ENCODE measurements around the gene TRAF6. TPM values are rescaled to one million over a fixed set of nuclear protein-coding genes. Genes with fewer than 3 reads are reported as not detected.
"Not testable (repeated sequence)": the region's sequence is repeated elsewhere in the genome, so short reads cannot be mapped to it uniquely, and the experiment has no call there.

Gene TRAF6, protein sequence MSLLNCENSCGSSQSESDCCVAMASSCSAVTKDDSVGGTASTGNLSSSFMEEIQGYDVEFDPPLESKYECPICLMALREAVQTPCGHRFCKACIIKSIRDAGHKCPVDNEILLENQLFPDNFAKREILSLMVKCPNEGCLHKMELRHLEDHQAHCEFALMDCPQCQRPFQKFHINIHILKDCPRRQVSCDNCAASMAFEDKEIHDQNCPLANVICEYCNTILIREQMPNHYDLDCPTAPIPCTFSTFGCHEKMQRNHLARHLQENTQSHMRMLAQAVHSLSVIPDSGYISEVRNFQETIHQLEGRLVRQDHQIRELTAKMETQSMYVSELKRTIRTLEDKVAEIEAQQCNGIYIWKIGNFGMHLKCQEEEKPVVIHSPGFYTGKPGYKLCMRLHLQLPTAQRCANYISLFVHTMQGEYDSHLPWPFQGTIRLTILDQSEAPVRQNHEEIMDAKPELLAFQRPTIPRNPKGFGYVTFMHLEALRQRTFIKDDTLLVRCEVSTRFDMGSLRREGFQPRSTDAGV
- 6.1 and 9.1 TPM in 2 replicates for total RNA-seq

GRCh38 chr11:36509694-36510593 lies at the start of gene TRAF6:
Gene TRAF6 (minus strand): TSS chr11:36510272. CDS start chr11:36501515, 8,757 bp downstream.
- DNase-seq (ENCODE audit: low read depth in 2 of 2) = peak; percentile 88 to 92

GRCh38 chr11:36558571-36559413 lies 48.7 kb upstream of the TRAF6 start:
- no peak for DNase-seq (ENCODE audit: low read depth in 2 of 2)

DNA sequence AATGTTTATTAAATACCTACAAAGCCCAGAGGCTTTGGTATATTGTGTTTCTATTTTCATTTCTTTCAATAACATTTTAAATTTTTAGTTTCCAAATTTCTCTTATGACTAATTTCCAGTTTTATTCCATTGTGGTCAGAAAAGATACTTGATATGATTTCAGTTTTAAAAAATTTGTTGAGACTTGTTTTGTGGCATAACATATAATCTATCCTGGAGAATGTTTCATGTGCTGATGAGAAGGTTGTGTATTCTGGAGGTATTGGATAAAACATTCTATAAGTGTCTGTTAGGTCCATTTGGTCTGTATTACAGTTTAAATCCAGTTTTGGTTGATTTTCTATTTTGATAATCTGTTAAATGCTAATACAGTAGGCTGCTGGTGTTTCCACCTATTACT lies 47.9 kb upstream of the TRAF6 start:
- DNase-seq (ENCODE audit: low read depth in 2 of 2) = no peak

DNA sequence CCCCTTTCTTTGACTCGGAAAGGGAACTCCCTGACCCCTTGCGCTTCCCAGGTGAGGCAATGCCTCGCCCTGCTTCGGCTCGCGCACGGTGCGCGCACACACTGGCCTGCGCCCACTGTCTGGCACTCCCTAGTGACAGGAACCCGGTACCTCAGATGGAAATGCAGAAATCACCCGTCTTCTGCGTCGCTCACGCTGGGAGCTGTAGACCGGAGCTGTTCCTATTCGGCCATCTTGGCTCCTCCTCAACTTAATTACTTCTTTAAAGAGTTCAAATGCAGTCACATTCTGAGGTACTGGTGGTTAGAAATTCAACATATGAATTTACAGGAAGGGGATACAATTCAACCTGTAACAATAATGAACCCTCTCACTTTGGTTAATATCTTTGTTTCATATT lies 47.3 kb upstream of the TRAF6 start:
- DNase-seq (ENCODE audit: low read depth in 2 of 2) = not testable (repeated sequence)

GRCh38 chr11:36550385-36551115 lies 40.5 kb upstream of the TRAF6 start:
- DNase-seq (ENCODE audit: low read depth in 2 of 2) = no peak

DNA sequence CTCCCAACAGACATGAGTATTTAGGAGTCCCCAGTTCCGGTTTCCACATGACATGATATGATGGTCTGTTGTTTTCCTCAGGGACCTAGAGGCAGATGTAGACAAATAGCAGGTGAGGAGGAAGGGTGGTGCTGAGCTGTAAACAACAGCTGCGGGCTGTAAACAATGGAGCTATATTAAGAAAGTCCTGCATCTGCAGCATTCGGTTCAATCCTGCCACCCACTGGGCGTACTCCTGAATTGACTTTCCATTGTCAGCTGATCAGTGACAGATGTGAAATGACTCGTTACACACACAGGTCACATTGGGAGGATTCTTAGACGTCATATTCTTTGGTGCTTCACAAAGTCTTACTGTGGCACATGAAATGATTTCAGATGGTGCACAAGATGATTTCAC lies 30.9 kb upstream of the TRAF6 start:
- DNase-seq (ENCODE audit: low read depth in 2 of 2) = peak; percentile 64 to 78

DNA sequence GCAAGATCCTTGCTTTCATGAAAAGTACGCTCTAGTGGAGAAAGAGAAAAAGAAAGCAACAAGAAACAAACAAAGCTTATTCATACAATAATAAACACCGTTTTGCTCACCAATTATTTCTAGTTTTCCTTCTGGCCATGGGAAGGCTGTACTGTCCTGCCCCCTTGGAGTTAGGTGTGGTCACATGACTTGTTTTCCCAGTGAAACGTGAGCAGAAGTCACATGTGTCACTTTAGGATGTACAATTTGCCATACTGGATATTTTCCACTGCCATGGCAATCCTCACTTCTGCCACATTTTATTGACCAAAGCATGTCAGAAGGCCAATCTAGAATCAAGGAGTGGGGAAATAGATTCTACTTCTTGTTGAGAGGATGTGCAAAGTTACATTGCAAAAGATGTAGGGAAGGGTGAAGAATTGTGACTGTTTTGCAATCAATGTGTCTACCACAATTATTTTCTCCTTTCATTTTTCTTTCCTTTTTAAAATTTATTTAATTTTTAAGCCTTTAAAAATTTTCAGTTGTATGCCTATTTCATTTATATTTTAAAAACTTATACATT lies 24.3 kb upstream of the TRAF6 start:
- DNase-seq (ENCODE audit: low read depth in 2 of 2) = peak in 1 of 2 donors; percentile 2

DNA sequence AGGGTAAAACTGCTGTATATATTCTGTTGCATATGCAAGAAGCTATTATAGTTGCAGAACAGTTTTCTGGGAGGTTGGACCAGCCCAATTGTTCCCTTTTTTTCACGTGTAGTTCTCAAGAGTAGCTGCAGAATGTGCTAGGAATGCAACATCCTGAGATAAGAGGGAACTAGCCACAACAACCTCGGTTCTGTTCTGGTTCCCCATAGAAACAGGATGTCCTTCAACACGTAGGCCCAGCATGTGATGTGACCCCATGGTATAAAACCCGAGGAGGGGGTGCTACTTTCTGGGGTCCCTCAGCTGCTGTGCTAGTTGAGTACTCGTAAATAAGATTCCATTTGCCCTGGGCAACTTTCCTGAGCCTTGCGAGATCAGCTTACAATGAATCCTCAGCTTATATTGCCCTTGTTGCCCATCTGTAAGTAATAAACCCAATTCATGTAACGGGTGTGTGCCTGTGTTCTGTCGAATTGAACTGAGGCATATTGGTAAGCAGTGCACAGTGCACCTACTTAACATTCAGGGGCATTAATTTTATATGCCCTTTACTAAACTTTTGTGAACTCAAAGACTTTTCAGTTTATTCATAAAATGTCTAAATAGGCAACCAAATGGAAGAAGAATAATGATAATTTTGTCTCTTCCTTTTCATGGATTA lies 23.0 kb upstream of the TRAF6 start:
- no peak for DNase-seq (ENCODE audit: low read depth in 2 of 2)

GRCh38 chr11:36530840-36531239 lies 20.8 kb upstream of the TRAF6 start:
- no peak for DNase-seq (ENCODE audit: low read depth in 2 of 2)

DNA sequence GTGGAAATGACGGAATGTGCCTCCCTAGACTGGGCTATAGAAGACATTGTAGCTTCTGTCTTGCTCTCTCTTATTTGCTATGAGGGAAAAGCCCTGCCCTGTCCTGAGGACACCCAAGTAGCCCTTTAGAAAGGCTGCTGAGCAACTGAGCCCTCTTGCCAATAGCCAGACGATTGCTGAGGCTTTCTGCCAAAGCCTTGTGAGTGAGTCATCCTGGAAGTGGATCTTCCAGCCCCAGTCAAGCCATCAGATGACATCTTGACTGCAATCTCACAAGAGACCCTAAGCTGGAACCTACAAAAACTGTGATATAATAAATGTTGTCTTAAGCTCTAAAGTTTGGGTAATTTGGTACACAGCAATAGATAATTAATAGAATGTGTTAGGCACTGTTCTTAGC lies 3.9 kb upstream of the TRAF6 start:
- DNase-seq (ENCODE audit: low read depth in 2 of 2) = no peak

- DNase-seq (ENCODE audit: low read depth in 2 of 2) = peak; percentile 22 to 31
These were observed 1.9 kb upstream of the TRAF6 start for GRCh38 chr11:36512016-36512415.

- not testable (repeated sequence) for DNase-seq (ENCODE audit: low read depth in 2 of 2)
These were observed 990 bp upstream of the TRAF6 start for GRCh38 chr11:36511062-36511461.

DNA sequence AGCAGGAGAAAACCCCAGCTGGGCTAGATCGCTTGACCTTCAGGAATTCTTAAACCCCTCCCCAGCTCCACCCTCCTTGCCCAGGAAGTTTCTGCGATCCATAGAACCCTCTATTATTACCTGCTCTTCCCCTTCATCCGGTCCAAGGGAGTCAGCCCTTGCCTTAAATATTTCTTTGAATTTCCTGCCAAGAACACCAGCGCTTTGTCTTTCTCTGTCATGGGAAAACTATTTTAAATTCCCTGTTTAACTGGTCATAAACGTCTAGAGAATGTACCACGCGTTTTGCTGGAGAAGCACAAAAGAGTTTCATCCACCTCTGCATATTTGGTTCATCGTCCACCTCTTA lies 496 bp upstream of the TRAF6 start:
- DNase-seq (ENCODE audit: low read depth in 2 of 2) = peak; percentile 13 to 15

DNA sequence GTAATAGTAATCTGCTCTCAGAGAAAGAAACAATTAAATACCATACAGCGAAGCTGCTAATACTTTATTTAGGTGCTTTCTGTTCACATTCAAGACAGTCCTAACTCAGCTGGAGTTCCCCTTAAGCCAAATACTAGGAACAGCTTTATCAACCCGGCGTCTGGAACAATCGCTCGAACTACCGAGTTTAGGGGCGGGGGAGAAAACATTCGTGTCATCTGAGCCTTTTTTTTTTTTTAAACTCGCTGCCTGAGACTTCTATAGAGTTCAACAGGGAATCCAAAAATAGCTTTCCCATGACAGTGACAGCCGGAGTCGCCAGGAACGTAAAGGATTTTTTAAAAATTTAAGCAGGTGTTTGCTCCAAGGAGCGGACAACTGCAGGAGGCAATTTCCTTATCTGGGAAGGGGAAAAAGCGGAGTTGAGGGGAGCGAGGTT lies 852 bp downstream of the TRAF6 start:
- peak; percentile 45 to 67 for DNase-seq (ENCODE audit: low read depth in 2 of 2)

- peak in 1 of 2 donors; percentile 22 for DNase-seq (ENCODE audit: low read depth in 2 of 2)
These were observed 1.3 kb downstream of the TRAF6 start for GRCh38 chr11:36508743-36509142.

DNA sequence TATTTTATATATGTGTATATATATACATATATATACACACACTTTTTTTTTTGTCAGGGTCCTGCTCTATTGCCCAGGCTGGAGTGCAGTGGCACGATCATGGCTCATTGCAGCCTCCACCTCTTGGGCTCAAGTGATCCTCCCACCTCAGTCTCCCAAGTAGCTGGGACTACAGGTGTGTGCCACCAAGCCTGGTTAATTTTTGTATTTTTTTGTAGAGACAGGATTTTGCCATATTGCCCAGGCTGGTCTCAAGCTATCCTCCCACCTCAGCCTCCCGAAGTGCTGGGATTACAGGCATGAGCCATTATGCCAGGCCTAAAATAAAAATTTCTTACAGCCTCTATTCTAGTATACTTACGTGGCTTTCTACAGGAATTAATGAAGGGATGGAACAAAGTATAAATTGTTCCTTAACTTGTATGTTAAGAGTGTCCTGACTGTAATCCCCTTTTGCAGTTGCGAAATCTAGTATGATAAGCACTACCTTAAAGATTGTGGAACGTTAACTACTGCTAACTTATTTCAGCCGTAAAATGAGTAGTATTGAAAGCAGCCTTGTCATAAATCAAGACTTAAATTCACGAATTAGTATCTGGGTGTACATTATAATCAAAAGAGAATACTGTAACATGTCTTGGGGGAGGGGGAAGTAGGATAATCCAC lies 2.1 kb downstream of the TRAF6 start:
- DNase-seq (ENCODE audit: low read depth in 2 of 2) = no peak

GRCh38 chr11:36501236-36501635 lies 8.8 kb downstream of the TRAF6 start:
- no peak for DNase-seq (ENCODE audit: low read depth in 2 of 2)

GRCh38 chr11:36500315-36500721 lies 9.8 kb downstream of the TRAF6 start:
- peak; percentile 25 to 92 for DNase-seq (ENCODE audit: low read depth in 2 of 2)

- DNase-seq (ENCODE audit: low read depth in 2 of 2) = no peak
These were observed 10.8 kb downstream of the TRAF6 start for GRCh38 chr11:36499315-36499714.
